HepG2 (cell line): ENCODE data around the gene METRN. TPM values are rescaled to one million over a fixed set of nuclear protein-coding genes. Genes with fewer than 3 reads are reported as not detected.

ENCODE experiments used
- ARNT ChIP-seq: fragments of 450-650 bp; IDR thresholded peaks from 2 replicates; pipeline ENCODE4 v1.6.1; 2017
- ATF5 ChIP-seq: sonication (generic); formaldehyde crosslinking; IDR thresholded peaks from 2 replicates; pipeline ENCODE4 v1.4.0; 2020; ENCODE audit warnings: mild to moderate bottlenecking, low read depth, missing genetic modification reagents
- CBX2 ChIP-seq, 2 experiments: fragments of 200-600 bp in 1 of 2; sonication (generic); formaldehyde crosslinking in 1 of 2; IDR thresholded peaks; 2 replicates each; pipeline versions ENCODE4 v1.7.0 to v1.8.1; 2018 to 2022; ENCODE audit warnings: low read depth in 2 of 2, low read length in 1 of 2, mild to moderate bottlenecking in 1 of 2, missing genetic modification reagents in 1 of 2
- CTCF ChIP-seq: sonication (generic); formaldehyde crosslinking; IDR thresholded peaks from 2 replicates; pipeline ENCODE4 v1.5.0; 2020; ENCODE audit warnings: mild to moderate bottlenecking, missing genetic modification reagents, moderate library complexity
- FOXP1 ChIP-seq, 2 experiments: fragments of 450-650 bp in 1 of 2; IDR thresholded peaks; 2 replicates each; pipeline ENCODE4 v1.6.1; 2017 to 2018; ENCODE audit warnings: antibody characterized with exemption in 1 of 2
- JUNB ChIP-seq: sonication (generic); formaldehyde crosslinking; IDR thresholded peaks from 2 replicates; pipeline ENCODE4 v1.8.0; 2022; ENCODE audit warnings: missing genetic modification reagents, mild to moderate bottlenecking, borderline replicate concordance
- MAX ChIP-seq: IDR thresholded peaks from 2 replicates; pipeline ENCODE4 v1.6.1; 2012; ENCODE audit warnings: inconsistent platforms
- MIER3 ChIP-seq: IDR thresholded peaks from 2 replicates; pipeline ENCODE4 v1.6.1; 2016; ENCODE audit warnings: missing compliant biosample characterization, borderline replicate concordance
- PHF20 ChIP-seq: sonication (generic); formaldehyde crosslinking; IDR thresholded peaks from 2 replicates; pipeline ENCODE4 v1.5.0; 2020; ENCODE audit warnings: mild to moderate bottlenecking, missing genetic modification reagents
- PITX1 ChIP-seq: sonication (generic); formaldehyde crosslinking; IDR thresholded peaks from 2 replicates; pipeline ENCODE4 v1.5.1; 2020; ENCODE audit warnings: mild to moderate bottlenecking, missing genetic modification reagents
- PPARG ChIP-seq: conservative IDR thresholded peaks from 2 replicates; pipeline ENCODE4 v1.6.1; 2016; ENCODE audit warnings: missing biosample characterization, missing genetic modification reagents
- RELA ChIP-seq: sonication (generic); formaldehyde crosslinking; IDR thresholded peaks from 2 replicates; pipeline ENCODE4 v1.4.0; 2020; ENCODE audit warnings: missing genetic modification reagents
- SIX4 ChIP-seq: sonication (generic); formaldehyde crosslinking; IDR thresholded peaks from 2 replicates; pipeline ENCODE4 v1.4.0; 2020; ENCODE audit warnings: missing genetic modification reagents
- SRSF4 ChIP-seq: fragments of 200-400 bp; formaldehyde crosslinking; IDR thresholded peaks from one replicate; pipeline ENCODE4 v1.6.1; 2018; ENCODE audit warnings: mild to moderate bottlenecking, low read depth, low read length, moderate library complexity; ENCODE audit not compliant: poor library complexity, severe bottlenecking
- SRY ChIP-seq: sonication (generic); formaldehyde crosslinking; IDR thresholded peaks from 2 replicates; pipeline ENCODE4 v1.8.0; 2022; ENCODE audit warnings: mild to moderate bottlenecking, missing genetic modification reagents
- TBX2 ChIP-seq: sonication (generic); formaldehyde crosslinking; IDR thresholded peaks from 2 replicates; pipeline ENCODE4 v1.5.0; 2020; ENCODE audit warnings: missing genetic modification reagents, mild to moderate bottlenecking, borderline replicate concordance
- TCF7 ChIP-seq: sonication (generic); IDR thresholded peaks from 2 replicates; pipeline ENCODE4 v1.6.1; 2016; ENCODE audit warnings: antibody characterized with exemption, low read depth
- TSC22D2 ChIP-seq: sonication (generic); formaldehyde crosslinking; IDR thresholded peaks from 2 replicates; pipeline ENCODE4 v1.5.1; 2020; ENCODE audit warnings: missing genetic modification reagents, mild to moderate bottlenecking, borderline replicate concordance
- ZBTB14 ChIP-seq: sonication (generic); formaldehyde crosslinking; IDR thresholded peaks from 2 replicates; pipeline ENCODE4 v1.4.0; 2020; ENCODE audit warnings: missing genetic modification reagents
- ZBTB3 ChIP-seq: sonication (generic); formaldehyde crosslinking; IDR thresholded peaks from 2 replicates; pipeline ENCODE4 v1.4.0; 2020; ENCODE audit warnings: low read depth, mild to moderate bottlenecking, moderate library complexity, missing genetic modification reagents, borderline replicate concordance
- ZFP37 ChIP-seq: sonication (generic); formaldehyde crosslinking; IDR thresholded peaks from 2 replicates; pipeline ENCODE4 v1.4.0; 2020; ENCODE audit warnings: missing genetic modification reagents, borderline replicate concordance
- ZNF101 ChIP-seq: sonication (generic); formaldehyde crosslinking; IDR thresholded peaks from 2 replicates; pipeline ENCODE4 v1.4.0; 2020; ENCODE audit warnings: mild to moderate bottlenecking, low read depth, missing genetic modification reagents, borderline replicate concordance
- ZNF232 ChIP-seq: sonication (generic); formaldehyde crosslinking; IDR thresholded peaks from 2 replicates; pipeline ENCODE4 v1.4.0; 2020; ENCODE audit warnings: missing genetic modification reagents, borderline replicate concordance
- ZNF563 ChIP-seq: sonication (generic); formaldehyde crosslinking; IDR thresholded peaks from 2 replicates; pipeline ENCODE4 v1.8.0; 2022; ENCODE audit warnings: mild to moderate bottlenecking, moderate library complexity, missing genetic modification reagents
- ZNF572 ChIP-seq: sonication (generic); formaldehyde crosslinking; IDR thresholded peaks from 2 replicates; pipeline ENCODE4 v1.5.1; 2020; ENCODE audit warnings: mild to moderate bottlenecking, missing genetic modification reagents
- ZNF605 ChIP-seq: sonication (generic); formaldehyde crosslinking; IDR thresholded peaks from 2 replicates; pipeline ENCODE4 v1.8.0; 2022; ENCODE audit warnings: mild to moderate bottlenecking, missing genetic modification reagents
- ZNF749 ChIP-seq: sonication (generic); formaldehyde crosslinking; IDR thresholded peaks from 2 replicates; pipeline ENCODE4 v1.8.0; 2022; ENCODE audit warnings: mild to moderate bottlenecking, missing genetic modification reagents, moderate library complexity, borderline replicate concordance
- ZSCAN21 ChIP-seq: sonication (generic); formaldehyde crosslinking; IDR thresholded peaks from 2 replicates; pipeline ENCODE4 v1.8.0; 2022; ENCODE audit warnings: mild to moderate bottlenecking, missing genetic modification reagents, moderate library complexity, borderline replicate concordance
- polyA plus RNA-seq, 8 experiments: library from polyadenylated mRNA; depleted of rRNA in 3 of 8; stranded (reverse) in 7 of 8; unstranded in 1 of 8; fragments of >200 nt; fragmentation: Illumina TruSeq in 4 of 8; extraction: Trizol in 4 of 8; gene quantifications; 2 replicates each; pipeline versions ENCODE4 v1.2.1 to v1.2.3, GENCODE V29; 2011 to 2016; ENCODE audit warnings: low read depth in 4 of 8, missing spikeins in 1 of 8, mixed read lengths in 1 of 8; ENCODE audit not compliant: insufficient read depth in 1 of 8
- total RNA-seq, 5 experiments: library from RNA; depleted of rRNA; stranded (reverse); fragments of >200 nt; fragmentation: Illumina TruSeq; extraction: Trizol; gene quantifications; 2 replicates each; pipeline ENCODE4 v1.2.3, GENCODE V29; 2016; ENCODE audit warnings: low read depth in 1 of 5

METRN gene
- total and polyA plus RNA-seq, 2 of the 13 experiments (the other 11 are each of a cell fraction or from before 2014, with no cell fraction given), result 25.5 to 46.1 TPM

GRCh38 chr16:728131-728889 lies 13.4 kb downstream of the METRN start (continued):
- TF ChIP-seq ZNF749, result no peak
- no peak for TF ChIP-seq SRSF4
- TF ChIP-seq ZFP37 (CRISPR knock-in tag), result no peak
- TF ChIP-seq PHF20 (CRISPR knock-in tag), result no peak
- TF ChIP-seq PPARG (CRISPR knock-in tag), result no peak
- TF ChIP-seq ZBTB14 (CRISPR knock-in tag), result peak; percentile 74
- TF ChIP-seq RELA (CRISPR knock-in tag), result no peak
- TF ChIP-seq ZNF572 (CRISPR knock-in tag), result no peak
- TF ChIP-seq ZNF101 (CRISPR knock-in tag), result no peak
- no peak for TF ChIP-seq SIX4
- no peak for TF ChIP-seq TCF7
- 0 out of 2 replicates have a peak, but pooled peaks have one; percentile 14 for TF ChIP-seq ZSCAN21 (CRISPR knock-in tag)
- no peak for TF ChIP-seq ZNF605 (CRISPR knock-in tag)
- TF ChIP-seq MAX, result peak; percentile 62
- no peak for TF ChIP-seq TSC22D2 (CRISPR knock-in tag)
- TF ChIP-seq SRY (CRISPR knock-in tag), result no peak
- no peak for TF ChIP-seq ATF5
- no peak for TF ChIP-seq ZBTB3 (CRISPR knock-in tag)
- no peak for TF ChIP-seq FOXP1 (IDR thresholded peaks at IDR 0.05)
- TF ChIP-seq FOXP1 (CRISPR knock-in tag; IDR thresholded peaks at IDR 0.05), result no peak
- TF ChIP-seq PITX1 (CRISPR knock-in tag), result no peak
- TF ChIP-seq ZNF232 (CRISPR knock-in tag), result no peak
- TF ChIP-seq CBX2 (IDR thresholded peaks at IDR 0.05; ENCODE audit: low read depth, low read length), result no peak
- TF ChIP-seq CBX2 (CRISPR knock-in tag; IDR thresholded peaks at IDR 0.05; ENCODE audit: low read depth), result no peak
- no peak for TF ChIP-seq ZNF563 (CRISPR knock-in tag)
- TF ChIP-seq CTCF (CRISPR knock-in tag), result no peak
- TF ChIP-seq TBX2 (CRISPR knock-in tag), result peak; percentile 16; the same call in 1 of the 2 replicates
- TF ChIP-seq ARNT, result no peak
- no peak for TF ChIP-seq JUNB
- no peak for TF ChIP-seq MIER3 (CRISPR knock-in tag)
